BLaER1 (cell line): ENCODE measurements around the gene NFE2L3.

Experiments used
- H3K27ac ChIP-seq: shearing (Covaris generic); formaldehyde crosslinking; 2 replicates; pipeline ENCODE4 v1.8.1; 2022
- H3K27me3 ChIP-seq: shearing (Covaris generic); formaldehyde crosslinking; 2 replicates; pipeline ENCODE4 v1.8.1; 2022
- H3K36me3 ChIP-seq: shearing (Covaris generic); formaldehyde crosslinking; 2 replicates; pipeline ENCODE4 v1.8.1; 2022
- H3K4me1 ChIP-seq: shearing (Covaris generic); formaldehyde crosslinking; 2 replicates; pipeline ENCODE4 v1.8.1; 2022
- H3K4me2 ChIP-seq: shearing (Covaris generic); formaldehyde crosslinking; 2 replicates; pipeline ENCODE4 v1.8.1; 2022
- H3K4me3 ChIP-seq: shearing (Covaris generic); formaldehyde crosslinking; 2 replicates; pipeline ENCODE4 v1.8.1; 2022
- H3K9ac ChIP-seq: shearing (Covaris generic); formaldehyde crosslinking; 2 replicates; pipeline ENCODE4 v1.8.1; 2022
- H3K9me3 ChIP-seq: shearing (Covaris generic); formaldehyde crosslinking; 2 replicates; pipeline ENCODE4 v1.8.1; 2022
- H4K20me1 ChIP-seq: shearing (Covaris generic); formaldehyde crosslinking; 2 replicates; pipeline ENCODE4 v1.8.1; 2022
- Cebpa-rat ChIP-seq: shearing (Covaris generic); IDR thresholded peaks from 2 replicates; pipeline ENCODE4 v1.8.1; 2022

Gene NFE2L3

GRCh38 chr7:26198133-26198780 is 46.3 kb downstream of the NFE2L3 start:
- H4K20me1 ChIP-seq = peaks cover 77% of the 10 kb centered on the region
- peak overlapping the region; percentile 81 for H3K4me2 ChIP-seq
- H3K9me3 ChIP-seq = no peaks in the 10 kb centered on the region
- peak overlapping the region; percentile 90 for H3K4me3 ChIP-seq
- H3K9ac ChIP-seq = peak overlapping the region; percentile 100
- no peak for TF ChIP-seq Cebpa-rat
- no peaks in the 10 kb centered on the region for H3K27me3 ChIP-seq
- peak overlapping the region; percentile 100; the same call in 1 of the 2 replicates for H3K27ac ChIP-seq
- peaks cover 41% of the 10 kb centered on the region for H3K4me1 ChIP-seq
- peaks cover 57% of the 10 kb centered on the region for H3K36me3 ChIP-seq

- peaks cover 77% of the 10 kb centered on the region for H4K20me1 ChIP-seq
- H3K27ac ChIP-seq = peak overlapping the region; percentile 100
- no peaks in the 10 kb centered on the region for H3K27me3 ChIP-seq
- H3K9ac ChIP-seq = peak overlapping the region; percentile 100
- H3K36me3 ChIP-seq = peaks cover 52% of the 10 kb centered on the region
- TF ChIP-seq Cebpa-rat = no peak
- H3K4me3 ChIP-seq = peak overlapping the region; percentile 90
- peak overlapping the region; percentile 81 for H3K4me2 ChIP-seq
- H3K9me3 ChIP-seq = no peaks in the 10 kb centered on the region
- peaks cover 36% of the 10 kb centered on the region for H3K4me1 ChIP-seq
These were observed 46.8 kb downstream of the NFE2L3 start for GRCh38 chr7:26198781-26199169.

GRCh38 chr7:26199301-26200037 is 47.5 kb downstream of the NFE2L3 start:
- Histone ChIP-seq H3K27me3 (no peaks in the 10 kb centered on the region), H3K4me1 (peaks cover 33% of the 10 kb centered on the region), H3K9ac (peak overlapping the region; percentile 100), H4K20me1 (peaks cover 77% of the 10 kb centered on the region), H3K4me2 (peak overlapping the region; percentile 81), H3K36me3 (peaks cover 45% of the 10 kb centered on the region), H3K27ac (peak overlapping the region; percentile 100), H3K4me3 (peak overlapping the region; percentile 90), H3K9me3 (no peaks in the 10 kb centered on the region)
- TF ChIP-seq Cebpa-rat = no peak

- Histone ChIP-seq H3K4me3 (peak overlapping the region; percentile 90), H3K36me3 (peaks cover 39% of the 10 kb centered on the region)
These were observed 48.0 kb downstream of the NFE2L3 start for GRCh38 chr7:26200038-26200443.

GRCh38 chr7:26200444-26201246 is 48.6 kb downstream of the NFE2L3 start, which contains the start of gene HNRNPA2B1:
Gene HNRNPA2B1 (minus strand): TSS chr7:26200746. CDS start chr7:26200577, 169 bp downstream.
- H3K27ac ChIP-seq = peak within 1 kb of the TSS; percentile 100
- H3K36me3 ChIP-seq = peaks cover 37% of the 10 kb centered on the region
- H3K9ac ChIP-seq = peak within 1 kb of the TSS; percentile 100
- TF ChIP-seq Cebpa-rat = no peak
- peak within 1 kb of the TSS; percentile 89 for H3K4me2 ChIP-seq
- peaks cover 33% of the 10 kb centered on the region for H3K4me1 ChIP-seq
- no peaks in the 10 kb centered on the region for H3K27me3 ChIP-seq
- H3K4me3 ChIP-seq = peak within 1 kb of the TSS; percentile 90
- peaks cover 77% of the 10 kb centered on the region for H4K20me1 ChIP-seq
- no peaks in the 10 kb centered on the region for H3K9me3 ChIP-seq

More at GRCh38 chr7:26200038-26200443, 48.0 kb downstream of the NFE2L3 start:
- no peak for TF ChIP-seq Cebpa-rat
- H3K27me3 ChIP-seq = no peaks in the 10 kb centered on the region
- H3K4me2 ChIP-seq = no peak overlapping the region
- peak overlapping the region; percentile 100 for H3K27ac ChIP-seq
- H3K9ac ChIP-seq = peak overlapping the region; percentile 100
- no peaks in the 10 kb centered on the region for H3K9me3 ChIP-seq
- H3K4me1 ChIP-seq = peaks cover 33% of the 10 kb centered on the region
- H4K20me1 ChIP-seq = peaks cover 77% of the 10 kb centered on the region

GRCh38 chr7:26201247-26202018 is 49.4 kb downstream of the NFE2L3 start, which contains the start of gene CBX3:
Gene CBX3 (plus strand): TSS chr7:26201745. CDS start chr7:26202999, 1,254 bp downstream.
- H3K4me2 ChIP-seq = peak within 1 kb of the TSS; percentile 89
- H4K20me1 ChIP-seq = peaks cover 77% of the 10 kb centered on the region
- H3K9me3 ChIP-seq = no peaks in the 10 kb centered on the region
- peak within 1 kb of the TSS; percentile 90 for H3K4me3 ChIP-seq
- H3K4me1 ChIP-seq = peaks cover 33% of the 10 kb centered on the region
- H3K9ac ChIP-seq = peak within 1 kb of the TSS; percentile 100
- no peaks in the 10 kb centered on the region for H3K27me3 ChIP-seq
- peak within 1 kb of the TSS; percentile 100 for H3K27ac ChIP-seq
- peaks cover 37% of the 10 kb centered on the region for H3K36me3 ChIP-seq
- no peak for TF ChIP-seq Cebpa-rat

GRCh38 chr7:26202019-26202990 is 50.3 kb downstream of the NFE2L3 start:
- Histone ChIP-seq H4K20me1 (peaks cover 77% of the 10 kb centered on the region), H3K36me3 (peaks cover 37% of the 10 kb centered on the region), H3K9me3 (no peaks in the 10 kb centered on the region), H3K4me2 (peak overlapping the region; percentile 89), H3K27ac (peak overlapping the region; percentile 100), H3K9ac (peak overlapping the region; percentile 100), H3K4me3 (peak overlapping the region; percentile 90), H3K27me3 (no peaks in the 10 kb centered on the region), H3K4me1 (peaks cover 33% of the 10 kb centered on the region)
- no peak for TF ChIP-seq Cebpa-rat

GRCh38 chr7:26203016-26203415 is 51.0 kb downstream of the NFE2L3 start:
- no peaks in the 10 kb centered on the region for H3K27me3 ChIP-seq
- no peaks in the 10 kb centered on the region for H3K9me3 ChIP-seq
- H4K20me1 ChIP-seq = peaks cover 77% of the 10 kb centered on the region
- TF ChIP-seq Cebpa-rat = no peak
- peaks cover 39% of the 10 kb centered on the region for H3K4me1 ChIP-seq
- H3K4me2 ChIP-seq = peak overlapping the region; percentile 89
- peak overlapping the region; percentile 100 for H3K9ac ChIP-seq
- H3K36me3 ChIP-seq = peaks cover 40% of the 10 kb centered on the region
- peak overlapping the region; percentile 90 for H3K4me3 ChIP-seq
- peak overlapping the region; percentile 100 for H3K27ac ChIP-seq
